GM20000 (cell line): ENCODE data around the gene ZIC1.
A peak's percentile ranks its signal among the peaks of the same experiment; 100 is the strongest.

Source experiments
- DNase-seq: peaks from one replicate; pipeline ENCODE4 v3.0.0; 2012; ENCODE audit warnings: low spot score
- TF ChIP-seq, protein P1 (sequence below): IDR thresholded peaks from 2 replicates; pipeline ENCODE4 v1.5.1; 2012; ENCODE audit warnings: mild to moderate bottlenecking, control low read depth; ENCODE audit errors: extremely low read depth, missing control alignments

Gene ZIC1

DNA sequence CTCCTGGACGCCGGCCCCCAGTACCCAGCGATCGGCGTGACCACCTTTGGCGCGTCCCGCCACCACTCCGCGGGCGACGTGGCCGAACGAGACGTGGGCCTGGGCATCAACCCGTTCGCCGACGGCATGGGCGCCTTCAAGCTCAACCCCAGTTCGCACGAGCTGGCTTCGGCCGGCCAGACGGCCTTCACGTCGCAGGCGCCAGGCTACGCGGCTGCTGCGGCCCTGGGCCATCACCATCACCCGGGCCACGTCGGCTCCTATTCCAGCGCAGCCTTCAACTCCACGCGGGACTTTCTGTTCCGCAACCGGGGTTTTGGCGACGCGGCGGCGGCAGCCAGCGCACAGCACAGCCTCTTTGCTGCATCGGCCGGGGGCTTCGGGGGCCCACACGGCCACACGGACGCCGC lies 956 bp downstream of the ZIC1 start:
- TF ChIP-seq, protein P1, sequence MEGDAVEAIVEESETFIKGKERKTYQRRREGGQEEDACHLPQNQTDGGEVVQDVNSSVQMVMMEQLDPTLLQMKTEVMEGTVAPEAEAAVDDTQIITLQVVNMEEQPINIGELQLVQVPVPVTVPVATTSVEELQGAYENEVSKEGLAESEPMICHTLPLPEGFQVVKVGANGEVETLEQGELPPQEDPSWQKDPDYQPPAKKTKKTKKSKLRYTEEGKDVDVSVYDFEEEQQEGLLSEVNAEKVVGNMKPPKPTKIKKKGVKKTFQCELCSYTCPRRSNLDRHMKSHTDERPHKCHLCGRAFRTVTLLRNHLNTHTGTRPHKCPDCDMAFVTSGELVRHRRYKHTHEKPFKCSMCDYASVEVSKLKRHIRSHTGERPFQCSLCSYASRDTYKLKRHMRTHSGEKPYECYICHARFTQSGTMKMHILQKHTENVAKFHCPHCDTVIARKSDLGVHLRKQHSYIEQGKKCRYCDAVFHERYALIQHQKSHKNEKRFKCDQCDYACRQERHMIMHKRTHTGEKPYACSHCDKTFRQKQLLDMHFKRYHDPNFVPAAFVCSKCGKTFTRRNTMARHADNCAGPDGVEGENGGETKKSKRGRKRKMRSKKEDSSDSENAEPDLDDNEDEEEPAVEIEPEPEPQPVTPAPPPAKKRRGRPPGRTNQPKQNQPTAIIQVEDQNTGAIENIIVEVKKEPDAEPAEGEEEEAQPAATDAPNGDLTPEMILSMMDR: no peak
- no peak for DNase-seq

DNA sequence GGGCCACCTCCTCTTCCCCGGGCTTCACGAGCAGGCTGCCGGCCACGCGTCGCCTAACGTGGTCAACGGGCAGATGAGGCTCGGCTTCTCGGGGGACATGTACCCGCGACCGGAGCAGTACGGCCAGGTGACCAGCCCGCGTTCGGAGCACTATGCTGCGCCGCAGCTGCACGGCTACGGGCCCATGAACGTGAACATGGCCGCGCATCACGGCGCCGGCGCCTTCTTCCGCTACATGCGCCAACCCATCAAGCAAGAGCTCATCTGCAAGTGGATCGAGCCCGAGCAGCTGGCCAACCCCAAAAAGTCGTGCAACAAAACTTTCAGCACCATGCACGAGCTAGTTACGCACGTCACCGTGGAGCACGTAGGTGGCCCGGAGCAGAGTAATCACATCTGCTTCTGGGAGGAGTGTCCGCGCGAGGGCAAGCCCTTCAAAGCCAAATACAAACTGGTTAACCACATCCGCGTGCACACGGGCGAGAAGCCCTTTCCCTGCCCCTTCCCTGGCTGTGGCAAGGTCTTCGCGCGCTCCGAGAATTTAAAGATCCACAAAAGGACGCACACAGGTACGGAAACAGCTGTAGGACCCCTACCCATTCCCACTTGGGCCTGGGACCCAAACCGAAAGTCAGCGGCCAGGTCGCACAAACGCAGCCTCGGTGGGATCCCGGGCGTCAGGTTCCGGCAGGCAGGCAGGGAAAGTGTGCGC lies 1.5 kb downstream of the ZIC1 start:
- TF ChIP-seq, protein P1: no peak
- no peak for DNase-seq

DNA sequence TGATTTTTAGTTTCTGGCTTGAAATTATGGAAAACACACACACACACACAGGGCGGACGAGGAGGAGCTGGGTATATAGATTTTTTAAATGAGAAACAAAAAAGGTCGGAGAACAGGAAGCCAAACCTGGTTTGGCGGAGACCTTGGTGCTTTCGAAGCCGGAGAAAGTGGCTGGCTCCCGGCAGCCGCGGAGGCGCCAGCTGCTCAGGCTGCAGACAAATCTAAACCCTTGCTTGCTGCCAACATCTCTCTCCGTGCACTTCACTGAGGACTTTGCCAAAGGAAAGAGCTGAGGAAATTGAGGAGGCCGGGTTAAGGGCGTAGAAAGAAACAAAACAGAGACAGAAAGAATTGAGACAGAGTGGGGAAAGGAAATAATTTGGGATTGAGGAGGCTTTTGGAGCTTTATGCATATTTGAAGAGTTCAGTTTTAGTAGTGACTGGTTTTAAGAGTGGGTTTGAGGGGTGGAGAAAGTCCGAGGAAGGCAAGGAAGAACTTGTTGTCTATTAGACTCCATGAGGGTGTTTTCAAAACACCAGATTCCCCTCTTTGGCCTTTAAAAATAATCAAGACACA lies 2.2 kb downstream of the ZIC1 start:
- DNase-seq: no peak

DNA sequence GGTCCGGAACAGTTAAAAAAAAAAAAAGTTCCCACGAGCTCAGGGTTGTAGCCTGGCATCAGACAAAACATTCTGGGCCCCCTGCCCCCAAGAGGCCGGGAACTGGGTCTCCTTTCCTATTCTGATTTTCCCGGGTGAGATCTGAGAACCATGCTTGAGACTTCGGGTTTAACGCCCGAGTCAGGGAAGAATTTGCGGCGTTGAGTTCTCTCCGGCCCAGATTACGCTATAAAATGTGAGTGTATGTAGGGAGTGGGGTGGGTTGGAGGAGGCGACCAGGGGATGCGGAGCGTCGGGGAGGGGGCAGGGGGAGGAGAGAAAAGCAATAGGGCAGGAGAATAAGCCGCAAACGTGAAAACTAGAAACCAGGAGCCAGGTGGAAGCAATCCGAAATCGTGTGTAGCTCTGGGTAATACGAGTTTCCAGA lies 2.7 kb downstream of the ZIC1 start:
- no peak for DNase-seq
- TF ChIP-seq, protein P1: no peak

More for the DNA sequence above, 2.2 kb downstream of the ZIC1 start:
- TF ChIP-seq, protein P1: no peak

DNA sequence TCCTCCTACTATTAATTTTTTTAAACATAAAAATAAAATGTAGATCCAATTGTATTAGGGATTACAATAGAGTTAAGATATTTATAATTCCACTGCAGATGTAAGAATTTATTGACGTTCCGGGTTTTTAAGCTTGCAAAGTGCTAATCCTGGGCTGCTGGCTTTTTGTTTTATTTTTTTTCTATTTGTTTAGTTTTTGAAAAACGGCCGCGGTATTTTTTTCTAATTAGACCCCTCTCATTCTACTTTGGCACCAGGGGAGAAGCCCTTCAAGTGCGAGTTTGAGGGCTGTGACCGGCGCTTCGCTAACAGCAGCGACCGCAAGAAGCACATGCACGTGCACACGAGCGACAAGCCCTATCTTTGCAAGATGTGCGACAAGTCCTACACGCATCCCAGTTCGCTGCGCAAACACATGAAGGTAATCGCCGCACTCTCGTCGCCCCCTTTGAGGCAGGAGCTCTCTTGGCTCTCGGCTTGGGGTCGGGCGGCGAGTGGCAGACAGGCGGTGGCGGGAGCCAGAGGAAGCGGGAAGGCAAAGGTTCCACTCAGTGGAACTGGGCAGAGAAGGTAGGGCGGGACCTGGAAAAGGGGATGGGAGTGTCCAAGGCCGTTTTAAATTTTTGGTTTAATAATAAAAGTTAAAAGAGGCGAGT lies 3.2 kb downstream of the ZIC1 start:
- TF ChIP-seq, protein P1: no peak
- no peak for DNase-seq

DNA sequence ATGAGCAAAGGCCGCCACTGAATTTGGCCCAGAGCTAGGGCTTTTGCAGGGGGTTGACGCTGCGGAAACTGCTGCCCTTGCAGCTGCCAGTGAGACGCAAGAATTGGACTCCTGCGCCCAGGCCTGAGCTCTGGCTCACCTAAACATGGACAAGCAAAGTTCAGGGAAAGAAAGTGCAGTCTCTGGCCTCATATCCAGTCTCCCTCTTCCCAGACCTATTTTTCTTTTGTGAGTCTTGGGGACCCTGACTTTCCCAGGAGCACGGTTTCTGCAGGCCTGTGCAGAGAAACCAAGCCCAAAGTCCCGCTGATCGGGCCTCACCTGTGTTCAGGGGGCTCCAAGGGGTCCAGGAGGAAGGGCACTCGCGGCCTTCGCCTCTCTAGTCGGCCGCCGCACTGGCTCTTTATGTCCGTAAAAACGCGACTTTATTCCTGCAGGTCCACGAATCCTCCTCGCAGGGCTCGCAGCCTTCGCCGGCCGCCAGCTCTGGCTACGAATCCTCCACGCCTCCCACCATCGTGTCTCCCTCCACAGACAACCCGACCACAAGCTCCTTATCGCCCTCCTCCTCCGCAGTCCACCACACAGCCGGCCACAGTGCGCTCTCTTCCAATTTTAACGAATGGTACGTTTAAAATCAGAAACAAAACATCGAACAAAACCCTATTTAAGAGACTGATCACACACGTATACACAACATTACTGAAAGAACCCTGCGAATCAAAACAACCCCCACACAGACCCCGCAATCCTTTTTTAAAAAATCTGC lies 3.9 kb downstream of the ZIC1 start:
- DNase-seq: peak; percentile 24
- TF ChIP-seq, protein P1: no peak
